ENCODE results near the gene KLHDC9. TPM values are rescaled to one million over a fixed set of nuclear protein-coding genes. Genes with fewer than 3 reads are reported as not detected.
"Not testable (repeated sequence)": the region's sequence is repeated elsewhere in the genome, so short reads cannot be mapped to it uniquely, and the experiment has no call there.

Gene KLHDC9
- total RNA-seq, 1 experiment from 2014 or later = not detected

GRCh38 chr1:161096015-161096414 lies 2.1 kb upstream of the KLHDC9 start:
- DNase-seq (ENCODE audit: low read depth) = no peak

- no peak for DNase-seq (ENCODE audit: low read depth)
Measured at GRCh38 chr1:161096530-161096929, 1.6 kb upstream of the KLHDC9 start.

DNA sequence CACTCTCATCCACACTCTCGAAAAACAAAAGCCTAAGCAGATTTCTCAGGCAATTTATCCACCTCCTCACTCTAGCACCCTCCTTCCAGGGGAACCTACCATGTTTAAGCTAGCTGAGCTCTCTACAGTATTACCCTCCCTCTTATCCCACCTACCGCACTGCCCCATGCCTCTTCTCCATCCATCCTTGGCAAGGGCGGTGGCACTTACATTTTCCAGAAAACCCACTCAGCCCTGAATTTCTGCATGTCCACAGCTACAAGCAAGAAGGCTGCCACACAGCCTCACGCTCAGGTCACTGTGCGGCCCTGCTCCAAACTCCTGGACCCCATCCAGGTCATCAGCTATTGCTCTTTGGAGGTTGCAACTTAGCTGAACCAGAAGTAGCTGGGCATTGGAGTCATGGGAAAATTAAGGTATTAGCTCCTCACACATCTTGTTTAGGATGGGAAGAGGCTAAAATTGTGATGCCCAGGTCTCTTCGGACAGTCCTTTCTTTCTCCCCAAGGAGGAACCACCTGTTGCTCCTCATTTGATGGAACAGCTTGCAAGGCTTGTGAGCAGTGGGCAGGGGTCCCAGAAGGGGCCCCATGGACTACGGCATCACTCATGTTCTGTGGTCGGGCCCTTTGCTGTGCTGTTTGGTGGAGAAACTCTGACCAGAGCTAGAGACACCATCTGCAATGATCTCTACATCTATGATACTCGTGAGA lies 1.1 kb downstream of the KLHDC9 start:
- DNase-seq (ENCODE audit: low read depth) = no peak

DNA sequence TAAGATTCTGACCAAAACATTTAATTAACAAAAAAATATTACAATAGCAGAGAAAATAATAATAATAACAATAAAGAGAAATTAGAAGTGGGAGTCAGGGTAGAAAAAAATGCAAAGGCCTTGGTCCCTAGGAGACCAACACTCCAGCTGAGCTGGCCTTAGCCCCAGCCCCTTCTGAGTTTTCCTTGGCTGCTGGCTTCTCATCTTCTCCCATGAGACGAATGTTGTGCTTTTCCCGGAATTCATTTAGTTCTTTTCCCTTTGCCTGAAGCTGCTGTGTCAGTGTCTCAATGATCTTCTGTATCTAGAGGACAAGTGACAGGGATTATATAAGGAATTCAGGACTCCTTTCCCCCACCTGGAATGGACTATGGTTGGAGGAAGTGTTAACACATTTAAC lies 2.4 kb downstream of the KLHDC9 start:
- DNase-seq (ENCODE audit: low read depth) = no peak

DNA sequence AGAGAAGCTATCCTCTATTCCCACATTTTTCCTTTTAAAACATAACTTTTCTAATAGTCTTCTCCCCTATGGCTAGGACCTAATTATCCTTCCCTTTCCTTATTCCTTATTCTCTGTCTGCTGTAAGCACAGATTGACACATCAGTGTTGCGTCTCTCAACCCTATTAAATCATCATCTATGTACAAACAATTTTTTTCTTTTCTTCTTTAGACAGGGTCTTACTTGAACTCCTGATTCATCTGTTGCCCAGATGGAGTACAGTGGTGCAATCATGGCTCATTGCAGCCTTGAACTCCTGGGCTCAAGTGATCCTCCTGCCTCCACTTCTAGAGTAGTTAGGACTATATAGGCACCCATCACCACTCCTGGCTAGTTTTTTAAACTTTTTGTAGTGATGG lies 8.3 kb downstream of the KLHDC9 start:
- DNase-seq (ENCODE audit: low read depth) = no peak

- no peak for DNase-seq (ENCODE audit: low read depth)
Measured at GRCh38 chr1:161111117-161111516, 13.0 kb downstream of the KLHDC9 start.

GRCh38 chr1:161111527-161111926 lies 13.4 kb downstream of the KLHDC9 start:
- DNase-seq (ENCODE audit: low read depth) = no peak

GRCh38 chr1:161113915-161114314 lies 15.8 kb downstream of the KLHDC9 start:
- no peak for DNase-seq (ENCODE audit: low read depth)

- no peak for DNase-seq (ENCODE audit: low read depth)
Measured at GRCh38 chr1:161114556-161114955, 16.4 kb downstream of the KLHDC9 start.

- DNase-seq (ENCODE audit: low read depth) = peak; percentile 94
Measured at GRCh38 chr1:161115132-161115711, 17.1 kb downstream of the KLHDC9 start.

DNA sequence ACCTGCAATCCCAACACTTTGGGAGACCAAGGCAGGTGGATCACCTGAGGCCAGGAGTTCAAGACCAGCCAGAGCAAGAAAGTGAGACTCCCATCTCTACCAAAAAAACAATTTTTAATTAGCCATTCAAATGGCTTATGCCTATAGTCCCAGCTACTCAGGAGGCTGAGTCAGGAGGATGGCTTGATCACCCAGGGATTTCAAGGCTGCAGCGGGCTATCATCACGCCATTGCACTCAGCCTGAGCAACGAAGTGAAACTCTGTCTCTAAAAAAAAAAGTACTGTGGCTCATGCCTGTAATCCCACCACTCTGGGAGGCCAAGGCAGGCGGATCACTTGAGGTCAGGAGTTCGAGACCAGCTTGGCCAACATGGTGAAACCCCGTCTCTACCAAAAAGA lies 17.8 kb downstream of the KLHDC9 start:
- DNase-seq (ENCODE audit: low read depth) = not testable (repeated sequence)

DNA sequence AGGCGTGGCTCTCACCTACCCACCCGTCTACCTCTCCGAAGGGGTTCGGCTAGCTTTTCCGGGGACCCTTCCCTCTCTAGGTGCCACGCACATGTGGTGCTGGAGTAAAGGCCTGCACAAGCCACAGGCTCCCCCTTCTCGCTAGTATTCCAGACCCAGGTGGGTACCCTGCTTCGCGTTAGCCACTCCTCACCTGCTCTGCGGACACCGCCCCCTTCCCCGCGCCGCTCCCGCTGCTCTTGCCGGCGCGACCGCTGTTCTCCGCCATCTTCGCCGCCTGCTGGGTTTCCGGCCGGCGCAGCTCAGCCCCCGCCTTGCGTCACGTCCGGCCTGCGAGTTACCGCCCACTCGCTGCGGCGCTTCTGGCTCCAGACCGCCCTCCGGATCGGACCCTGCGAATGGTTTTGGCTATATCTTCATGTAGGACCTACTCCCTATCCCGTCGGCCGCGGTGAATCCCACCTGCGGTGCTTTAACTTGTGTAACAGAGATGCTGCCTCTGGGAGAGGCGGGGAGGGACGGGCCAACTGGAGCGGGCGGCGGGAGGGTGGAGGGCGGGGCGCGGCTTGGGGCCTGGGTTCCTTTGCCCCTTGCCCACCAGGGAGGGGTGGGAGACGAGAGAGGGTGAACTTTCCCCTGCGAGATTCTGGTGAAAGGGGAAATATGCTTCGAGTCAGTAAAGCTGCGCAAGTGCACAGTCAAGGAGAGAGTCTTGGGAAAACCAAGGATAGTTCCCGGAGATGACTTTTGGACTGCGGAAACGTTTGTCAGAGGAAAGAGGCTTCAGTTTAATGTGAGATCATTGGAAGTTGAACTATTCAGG lies 19.8 kb downstream of the KLHDC9 start, which contains the start of the genes NIT1 and PFDN2:
Gene NIT1, plus strand, starts transcription at position 347 of the 823 bp plus-strand sequence. Its CDS starts 72 bp downstream, at position 419.
Gene PFDN2, minus strand, starts transcription at position 279 of the 823 bp plus-strand sequence. Its CDS starts 11 bp downstream, at position 268.
- DNase-seq (ENCODE audit: low read depth) = peak; percentile 95

GRCh38 chr1:161119092-161119903 lies 21.1 kb downstream of the KLHDC9 start:
- DNase-seq (ENCODE audit: low read depth) = peak; percentile 62

DNA sequence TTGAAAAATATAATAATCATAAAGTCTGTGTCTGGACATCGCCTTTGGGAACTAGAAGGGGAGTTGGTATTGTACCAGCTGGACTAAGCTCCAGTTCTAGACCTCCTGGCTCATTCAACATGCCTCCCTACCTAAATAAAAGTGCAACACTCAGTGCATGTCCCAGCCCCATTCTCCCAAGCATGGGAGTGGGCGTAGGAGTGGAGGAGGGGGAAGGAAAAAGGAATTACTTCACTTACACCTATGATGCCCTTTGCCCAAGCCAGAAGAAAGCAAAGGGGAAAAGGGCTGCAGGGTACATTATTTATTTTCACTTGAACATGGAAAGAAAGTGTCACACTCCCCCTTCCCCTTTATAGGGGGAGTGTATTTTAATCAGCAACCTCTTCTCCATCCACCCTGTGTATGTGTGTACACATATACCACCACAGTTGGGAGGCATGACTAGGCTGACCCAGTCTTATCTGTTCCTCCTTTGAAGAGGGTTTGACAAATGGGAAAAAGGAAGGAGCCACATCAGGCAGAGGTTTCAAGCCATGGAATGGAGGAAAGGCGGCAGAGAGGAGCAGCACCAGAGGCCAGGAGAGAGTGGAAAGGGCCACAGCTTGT lies 23.0 kb downstream of the KLHDC9 start:
- DNase-seq (ENCODE audit: low read depth) = no peak

DNA sequence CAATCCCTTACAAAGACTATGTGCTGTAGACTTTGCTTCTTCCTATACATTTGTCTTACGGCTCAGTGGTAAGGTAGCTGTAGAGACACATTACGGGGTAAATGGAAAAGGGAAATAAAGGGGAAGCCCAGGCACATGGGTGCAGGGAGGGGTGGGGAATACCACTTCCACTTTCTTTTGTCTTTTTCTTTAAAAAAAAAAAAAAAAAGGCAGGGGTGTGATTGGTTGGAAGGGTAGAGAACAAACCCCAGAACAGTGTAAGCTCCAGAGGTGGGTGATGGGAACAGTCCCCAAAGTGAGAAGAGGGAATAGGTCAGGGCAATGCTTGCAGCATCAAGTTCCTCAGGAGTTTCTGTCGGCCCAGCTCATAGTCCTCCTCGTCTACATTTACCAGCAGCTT lies 23.7 kb downstream of the KLHDC9 start:
- no peak for DNase-seq (ENCODE audit: low read depth)

DNA sequence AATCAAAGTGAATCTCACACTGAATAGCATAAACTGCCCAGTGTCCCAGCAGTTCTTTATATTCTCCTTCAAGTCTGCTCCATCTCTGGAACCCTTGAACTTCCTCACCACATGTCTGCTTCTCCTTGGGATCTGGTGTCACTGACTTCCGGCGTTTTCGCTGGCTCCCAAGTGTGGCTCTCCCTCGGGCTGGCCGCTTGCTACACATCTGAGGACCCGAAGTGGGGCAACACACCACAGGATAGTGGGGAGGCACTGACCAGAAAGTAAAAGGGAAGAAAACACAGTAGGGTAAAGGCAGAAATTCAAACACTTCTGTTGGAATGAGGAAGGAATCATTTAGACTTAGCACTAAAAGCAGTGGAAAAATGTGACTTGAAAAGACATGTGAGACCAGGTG lies 24.8 kb downstream of the KLHDC9 start:
- no peak for DNase-seq (ENCODE audit: low read depth)

GRCh38 chr1:161127649-161128048 lies 29.5 kb downstream of the KLHDC9 start:
- no peak for DNase-seq (ENCODE audit: low read depth)

- no peak for DNase-seq (ENCODE audit: low read depth)
Measured at GRCh38 chr1:161128591-161129420, 30.6 kb downstream of the KLHDC9 start.

GRCh38 chr1:161130266-161130665 lies 32.1 kb downstream of the KLHDC9 start:
- no peak for DNase-seq (ENCODE audit: low read depth)
